Measurements from ENCODE around the gene GSC2. TPM values are rescaled to one million over a fixed set of nuclear protein-coding genes. Genes with fewer than 3 reads are reported as not detected.
A peak's percentile ranks its signal among the peaks of the same experiment; 100 is the strongest.

GSC2 gene
- total and polyA plus RNA-seq, 2 of the 4 experiments (the other 2 are of a cell fraction) = not detected

- in situ Hi-C loops (cut with MboI; ENCODE audit: low sequenced_read_pairs) = no loop called here
- intact Hi-C loops (cut with micrococcal nuclease) = no loop called here
- H2AK5ac ChIP-seq (ENCODE audit: low read depth, low read length) = no peak overlapping the region
- no peak overlapping the region for H3K4me2 ChIP-seq (ENCODE audit: low read depth, low read length)
- no peak overlapping the region for H3K4ac ChIP-seq (ENCODE audit: low read depth, low read length)
- ATAC-seq (ENCODE audit: low read depth) = no peak
- WGBS, 2 experiments (ENCODE audit: extremely low coverage in 2 of 2, insufficient read length in 1 of 2) = 82% methylated on average over 10 of the region's 19 CpGs; no CpG with 5 or more reads in 1 of the 2 experiments
- no peak overlapping the region for H4K5ac ChIP-seq (ENCODE audit: low read depth, low read length)
- dilution Hi-C loops (cut with HindIII; ENCODE audit: low sequenced_read_pairs, unreplicated experiment) = no loop called here
- H2BK120ac ChIP-seq (ENCODE audit: low read depth, low read length) = no peak overlapping the region
- no peak overlapping the region for H3K23ac ChIP-seq (ENCODE audit: low read depth, low read length)
- no peak overlapping the region for H2AFZ ChIP-seq (replicated peaks; ENCODE audit: low read length, poor library complexity)
- DNase-seq = no peak
- H3K36me3 ChIP-seq (ENCODE audit: control insufficient read depth, insufficient read depth, low read length) = peaks cover 3% of the 10 kb centered on the region; the same call in 1 of the 2 replicates
- no peak overlapping the region for H3K18ac ChIP-seq (ENCODE audit: low read depth, low read length)
- peaks cover 3% of the 10 kb centered on the region; the same call in 1 of the 2 replicates for H3K9me1 ChIP-seq (ENCODE audit: insufficient read depth, low read length)
- no peak overlapping the region for H4K8ac ChIP-seq (ENCODE audit: low read depth in 2 of 2, low read length in 2 of 2)
- H3K4me1 ChIP-seq (ENCODE audit: control insufficient read depth, insufficient read depth, low read length) = peaks cover 4% of the 10 kb centered on the region
- no peak overlapping the region for H2BK15ac ChIP-seq (ENCODE audit: low read depth, low read length)
- ChIA-PET CTCF (no interaction called here), POLR2A (ENCODE audit: unreplicated experiment) (no interaction called here)
- H3K9me3 ChIP-seq (ENCODE audit: control insufficient read depth, insufficient read depth, low read length) = no peaks in the 10 kb centered on the region
- H3K56ac ChIP-seq (ENCODE audit: extremely low read depth, insufficient read depth, low read length) = no peak overlapping the region
- H2AK9ac ChIP-seq (replicated peaks; ENCODE audit: low read depth, low read length, poor library complexity) = peak overlapping the region; percentile 42
- no peak overlapping the region for H3K9ac ChIP-seq (ENCODE audit: low read depth, low read length)
- H3K79me1 ChIP-seq (ENCODE audit: low read depth in 1 of 2, low read length in 2 of 2) = peaks cover 0 to 2% of the 10 kb centered on the region in 2 experiments; a peak in 1 of 4 replicates
- H4K20me1 ChIP-seq (ENCODE audit: insufficient read depth, low read length) = peaks cover 3% of the 10 kb centered on the region
- H2BK5ac ChIP-seq (ENCODE audit: low read depth, low read length, poor library complexity, severe bottlenecking) = no peak overlapping the region
- H3K27ac ChIP-seq (ENCODE audit: insufficient read depth, low read length) = no peak overlapping the region
- H3K14ac ChIP-seq (replicated peaks; ENCODE audit: low read depth, low read length) = no peak overlapping the region
- no peak for TF ChIP-seq RAD21 (IDR thresholded peaks at IDR 0.05; ENCODE audit: low read length)
- no peak for TF ChIP-seq MXI1 (IDR thresholded peaks at IDR 0.05; ENCODE audit: borderline replicate concordance, low read depth, low read length)
- no peak for TF ChIP-seq RFX5 (IDR thresholded peaks at IDR 0.05; ENCODE audit: low read depth, low read length)
- TF ChIP-seq CEBPB (IDR thresholded peaks at IDR 0.05; ENCODE audit: low read depth, low read length) = no peak
- no peak for TF ChIP-seq NFE2L2 (IDR thresholded peaks at IDR 0.05; ENCODE audit: low read depth, low read length)
- no peak for TF ChIP-seq ELK1 (IDR thresholded peaks at IDR 0.05; ENCODE audit: borderline replicate concordance, low read depth, low read length)
- no peak for TF ChIP-seq BHLHE40 (IDR thresholded peaks at IDR 0.05; ENCODE audit: low read depth, low read length)
- H2BK20ac ChIP-seq (ENCODE audit: low read depth, low read length) = no peak overlapping the region
- no peak overlapping the region for H4K91ac ChIP-seq (ENCODE audit: insufficient read depth, low read depth, low read length)
- no peak overlapping the region for H3K4me3 ChIP-seq (ENCODE audit: insufficient read depth, low read depth, low read length)
- no peaks in the 10 kb centered on the region for H3K27me3 ChIP-seq (ENCODE audit: control insufficient read depth, insufficient read depth, low read length)
- no TSS peak for BruUV-seq (replicated peaks)
These were observed 23.5 kb downstream of the GSC2 start for GRCh38 chr22:19126309-19127273.

All from IMR-90 (cell line).